Neural cell (in vitro differentiated cells): ENCODE data around the gene RNF8. TPM values are rescaled to one million over a fixed set of nuclear protein-coding genes. Genes with fewer than 3 reads are reported as not detected.

Experiments
- H2AFZ ChIP-seq: fragments of 200-600, 300-800 bp; sonication (generic), shearing (Covaris generic); 2 replicates; pipeline ENCODE4 v1.6.0; 2014; ENCODE audit warnings: low read depth, mild to moderate bottlenecking, antibody characterized with exemption, low read length, moderate library complexity
- H3F3A ChIP-seq: fragments of 200-600 bp; shearing (Covaris generic); 2 replicates; pipeline ENCODE4 v1.6.1; 2016; ENCODE audit warnings: mild to moderate bottlenecking, moderate library complexity, mixed read lengths, antibody characterized with exemption, low read length; ENCODE audit not compliant: insufficient read depth, poor library complexity, severe bottlenecking
- H3K27ac ChIP-seq: fragments of 200-600, 300-800 bp; sonication (generic), shearing (Covaris generic); 2 replicates; pipeline ENCODE4 v1.5.1; 2014; ENCODE audit warnings: mild to moderate bottlenecking, low read length, moderate library complexity
- H3K27me3 ChIP-seq: fragments of 300-800, 200-600 bp; sonication (generic), shearing (Covaris generic); 2 replicates; pipeline ENCODE4 v1.6.0; 2014; ENCODE audit warnings: mild to moderate bottlenecking, low read depth, low read length, moderate library complexity; ENCODE audit not compliant: insufficient read depth
- H3K36me3 ChIP-seq: fragments of 300-800, 200-600 bp; sonication (generic), shearing (Covaris generic); 2 replicates; pipeline ENCODE4 v1.5.1; 2014; ENCODE audit warnings: mild to moderate bottlenecking, antibody characterized with exemption, low read length, moderate library complexity; ENCODE audit not compliant: insufficient read depth
- H3K4me2 ChIP-seq: fragments of 300-800, 200-600 bp; sonication (generic), shearing (Covaris generic); 2 replicates; pipeline ENCODE4 v1.6.0; 2014; ENCODE audit warnings: mild to moderate bottlenecking, low read length
- H3K4me3 ChIP-seq: fragments of 300-800, 200-600 bp; sonication (generic), shearing (Covaris generic); 2 replicates; pipeline ENCODE4 v1.5.1; 2014; ENCODE audit warnings: mild to moderate bottlenecking, low read length, moderate library complexity
- H3K79me2 ChIP-seq: fragments of 200-600 bp; shearing (Covaris generic); replicated peaks from 2 replicates; pipeline ENCODE4 v1.6.0; 2014; ENCODE audit warnings: mild to moderate bottlenecking, low read length, moderate library complexity; ENCODE audit not compliant: insufficient read depth
- H3K9ac ChIP-seq: fragments of 300-800, 200-600 bp; sonication (generic), shearing (Covaris generic); 2 replicates; pipeline ENCODE4 v1.6.1; 2016; ENCODE audit warnings: mild to moderate bottlenecking, low read length, mixed read lengths
- H3K9me2 ChIP-seq: fragments of 200-600 bp; shearing (Covaris generic); 2 replicates; pipeline ENCODE4 v1.6.1; 2016; ENCODE audit warnings: mild to moderate bottlenecking, low read length, mixed read lengths; ENCODE audit not compliant: insufficient read depth
- H3K9me3 ChIP-seq: fragments of 200-600, 300-800 bp; sonication (generic), shearing (Covaris generic); 2 replicates; pipeline ENCODE4 v1.6.1; 2016; ENCODE audit warnings: mild to moderate bottlenecking, mixed run types, low read length, moderate library complexity, mixed read lengths
- H4K20me1 ChIP-seq: fragments of 200-600 bp; shearing (Covaris generic); 2 replicates; pipeline ENCODE4 v1.6.1; 2016; ENCODE audit warnings: mild to moderate bottlenecking, mixed run types; ENCODE audit not compliant: insufficient read depth
- CTCF ChIP-seq: fragments of 450-650 bp; IDR thresholded peaks from 2 replicates; pipeline ENCODE4 v1.5.1; 2014; ENCODE audit warnings: antibody characterized with exemption, mild to moderate bottlenecking, moderate library complexity; ENCODE audit not compliant: poor library complexity, severe bottlenecking
- EP300 ChIP-seq: fragments of 450-650 bp; conservative IDR thresholded peaks from 2 replicates; pipeline ENCODE4 v1.6.1; 2014; ENCODE audit warnings: antibody characterized with exemption, mild to moderate bottlenecking, moderate library complexity; ENCODE audit not compliant: poor library complexity, severe bottlenecking
- EZH2 ChIP-seq: fragments of 200-600, 300-800 bp; shearing (Covaris generic), sonication (generic); IDR thresholded peaks from 2 replicates; pipeline ENCODE4 v1.6.1; 2014; ENCODE audit warnings: antibody characterized with exemption, low read length, borderline replicate concordance, mild to moderate bottlenecking; ENCODE audit not compliant: insufficient read depth, poor library complexity, severe bottlenecking
- MXI1 ChIP-seq: fragments of 450-650 bp; conservative IDR thresholded peaks from 2 replicates; pipeline ENCODE4 v1.6.1; 2014; ENCODE audit warnings: antibody characterized with exemption, mild to moderate bottlenecking; ENCODE audit not compliant: poor library complexity, severe bottlenecking
- POLR2AphosphoS5 ChIP-seq: IDR thresholded peaks from 2 replicates; pipeline ENCODE4 v1.6.1; 2012
- RAD21 ChIP-seq: fragments of 450-650 bp; conservative IDR thresholded peaks from 2 replicates; pipeline ENCODE4 v1.6.1; 2014; ENCODE audit warnings: antibody characterized with exemption, mild to moderate bottlenecking, moderate library complexity
- REST ChIP-seq: IDR thresholded peaks from 2 replicates; pipeline ENCODE4 v1.6.1; 2012; ENCODE audit warnings: borderline replicate concordance
- SMC3 ChIP-seq: fragments of 450-650 bp; conservative IDR thresholded peaks from 2 replicates; pipeline ENCODE4 v1.6.1; 2014; ENCODE audit warnings: antibody characterized with exemption, mild to moderate bottlenecking, moderate library complexity; ENCODE audit not compliant: poor library complexity
- TAF1 ChIP-seq: IDR thresholded peaks from 2 replicates; pipeline ENCODE4 v1.6.1; 2012; ENCODE audit warnings: low read depth
- polyA plus RNA-seq: library from polyadenylated mRNA; depleted of rRNA; stranded (reverse); fragments of >200 nt; gene quantifications from 2 replicates; pipeline ENCODE4 v1.2.3, GENCODE V29; 2014

RNF8 gene
- polyA plus RNA-seq, 1 donor from 2014 or later, result 54.0 TPM

- H3K9me3 ChIP-seq, result no peaks in the 10 kb centered on the region
- H3K9ac ChIP-seq, result peak within 1 kb of the TSS; percentile 91
- TF ChIP-seq CTCF, result no peak
- TF ChIP-seq EZH2, result no peak
- TF ChIP-seq EP300, result peak; percentile 61
- TF ChIP-seq RAD21, result peak; percentile 48
- peak; percentile 84 for TF ChIP-seq TAF1
- peak; percentile 95 for TF ChIP-seq POLR2AphosphoS5
- peak; percentile 54 for TF ChIP-seq SMC3
- TF ChIP-seq REST, result peak; percentile 74
- TF ChIP-seq MXI1, result peak; percentile 85
- H3K9me2 ChIP-seq, result no peaks in the 10 kb centered on the region
- peak within 1 kb of the TSS; percentile 96 for H2AFZ ChIP-seq
- H3F3A ChIP-seq, result no peaks in the 10 kb centered on the region
- H3K79me2 ChIP-seq, result peaks cover 18% of the 10 kb centered on the region
- H3K4me3 ChIP-seq, result peak within 1 kb of the TSS; percentile 88
- no peaks in the 10 kb centered on the region for H4K20me1 ChIP-seq
- peaks cover 7% of the 10 kb centered on the region for H3K36me3 ChIP-seq
- no peaks in the 10 kb centered on the region for H3K27me3 ChIP-seq
- peak within 1 kb of the TSS; percentile 74 for H3K27ac ChIP-seq
- peak within 1 kb of the TSS; percentile 91 for H3K4me2 ChIP-seq
These were observed 79.3 kb downstream of the RNF8 start, which contains the start of gene CMTR1 for GRCh38 chr6:37432916-37433656. Gene CMTR1, plus strand, starts transcription at chr6:37433221. Its CDS starts 2,409 bp downstream, at chr6:37435630.

GRCh38 chr6:37433657-37434271 lies 80.0 kb downstream of the RNF8 start:
- H2AFZ ChIP-seq, result peak overlapping the region; percentile 96
- H3K27me3 ChIP-seq, result no peaks in the 10 kb centered on the region

More at GRCh38 chr6:37433657-37434271, 80.0 kb downstream of the RNF8 start:
- Histone ChIP-seq H3K4me3 (peak overlapping the region; percentile 88), H3F3A (no peaks in the 10 kb centered on the region), H3K27ac (peak overlapping the region; percentile 74), H3K9ac (peak overlapping the region; percentile 91), H3K9me3 (no peaks in the 10 kb centered on the region), H3K79me2 (peaks cover 18% of the 10 kb centered on the region), H3K4me2 (peak overlapping the region; percentile 91), H4K20me1 (no peaks in the 10 kb centered on the region), H3K36me3 (peaks cover 7% of the 10 kb centered on the region), H3K9me2 (no peaks in the 10 kb centered on the region)
- no peak for TF ChIP-seq CTCF
- TF ChIP-seq MXI1, result no peak
- TF ChIP-seq POLR2AphosphoS5, result no peak
- TF ChIP-seq EZH2, result no peak
- no peak for TF ChIP-seq EP300
- TF ChIP-seq RAD21, result no peak
- TF ChIP-seq REST, result no peak
- no peak for TF ChIP-seq TAF1
